ENCODE data around the gene GPD1.
"Not testable (repeated sequence)": the region's sequence is repeated elsewhere in the genome, so short reads cannot be mapped to it uniquely, and the experiment has no call there.

GPD1 gene

DNA sequence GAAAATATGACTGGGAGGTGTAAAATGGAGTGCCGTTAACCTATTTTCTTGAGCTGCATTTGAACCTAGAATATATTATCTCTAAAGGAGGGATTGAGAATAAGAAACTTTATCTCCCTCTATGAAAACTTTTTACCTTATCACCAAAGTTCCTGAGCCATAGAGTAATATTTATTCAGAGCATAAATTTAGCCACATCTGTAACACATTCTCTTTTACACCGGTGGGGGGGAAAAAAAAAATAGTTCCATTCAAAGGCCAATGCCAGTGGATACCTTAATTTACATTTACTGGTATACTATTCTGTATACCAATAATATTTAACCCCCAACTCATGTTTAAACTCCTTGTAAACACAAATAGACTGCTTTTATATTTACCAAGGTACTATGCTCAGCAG lies 41.6 kb downstream of the GPD1 start:
- H3K9ac ChIP-seq (ENCODE audit: low read length in 5 of 5) = no peak overlapping the region

DNA sequence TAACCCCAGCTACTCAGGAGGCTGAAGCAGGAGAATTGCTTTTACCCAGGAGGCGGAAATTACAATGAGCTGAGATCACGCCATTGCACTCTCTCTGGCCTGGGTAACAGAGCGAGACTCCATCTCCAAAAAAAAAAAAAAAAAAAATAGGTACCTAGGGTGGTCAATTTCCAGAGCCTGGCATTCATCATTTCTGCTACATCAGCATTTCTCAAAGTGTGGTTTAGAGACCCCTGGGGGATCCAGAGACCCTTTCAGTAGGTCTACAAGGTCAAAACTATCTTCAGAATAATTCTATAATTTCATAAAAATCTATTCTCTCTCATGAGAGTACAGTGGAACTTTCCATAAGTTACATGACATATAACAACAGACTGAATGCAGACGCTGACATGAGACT lies 43.5 kb downstream of the GPD1 start:
- no peaks in the 10 kb centered on the region for H3K27me3 ChIP-seq (ENCODE audit: control insufficient read depth in 5 of 5, insufficient read depth in 4 of 5, low read length in 5 of 5)
- peaks cover 0 to 14% (median 3%) of the 10 kb centered on the region in 5 donors for H3K36me3 ChIP-seq (ENCODE audit: control insufficient read depth in 5 of 5, insufficient read depth in 5 of 5, low read length in 5 of 5)
- no peak overlapping the region for H3K9ac ChIP-seq (ENCODE audit: low read length in 5 of 5)
- no peak overlapping the region for H3K27ac ChIP-seq (ENCODE audit: low read depth, low read length)
- H3K4me1 ChIP-seq (ENCODE audit: control insufficient read depth in 5 of 5, insufficient read depth in 5 of 5, low read length in 5 of 5) = peaks cover 0 to 2% (median 0%) of the 10 kb centered on the region in 5 donors
- H3K9me3 ChIP-seq (ENCODE audit: control insufficient read depth in 5 of 5, low read length in 5 of 5) = no peaks in the 10 kb centered on the region
- H3K4me3 ChIP-seq (ENCODE audit: low read depth in 1 of 5, low read length in 5 of 5) = no peak overlapping the region

More for the DNA sequence above, 41.6 kb downstream of the GPD1 start:
- Histone ChIP-seq H3K4me1 (ENCODE audit: control insufficient read depth in 5 of 5, insufficient read depth in 5 of 5, low read length in 5 of 5) (peaks cover 0 to 2% (median 0%) of the 10 kb centered on the region in 5 donors), H3K27me3 (ENCODE audit: control insufficient read depth in 5 of 5, insufficient read depth in 4 of 5, low read length in 5 of 5) (no peaks in the 10 kb centered on the region), H3K4me3 (ENCODE audit: low read depth in 1 of 5, low read length in 5 of 5) (no peak overlapping the region), H3K36me3 (ENCODE audit: control insufficient read depth in 5 of 5, insufficient read depth in 5 of 5, low read length in 5 of 5) (peaks cover 0 to 20% (median 3%) of the 10 kb centered on the region in 5 donors), H3K27ac (ENCODE audit: low read depth, low read length) (no peak overlapping the region), H3K9me3 (ENCODE audit: control insufficient read depth in 5 of 5, low read length in 5 of 5) (no peaks in the 10 kb centered on the region)

DNA sequence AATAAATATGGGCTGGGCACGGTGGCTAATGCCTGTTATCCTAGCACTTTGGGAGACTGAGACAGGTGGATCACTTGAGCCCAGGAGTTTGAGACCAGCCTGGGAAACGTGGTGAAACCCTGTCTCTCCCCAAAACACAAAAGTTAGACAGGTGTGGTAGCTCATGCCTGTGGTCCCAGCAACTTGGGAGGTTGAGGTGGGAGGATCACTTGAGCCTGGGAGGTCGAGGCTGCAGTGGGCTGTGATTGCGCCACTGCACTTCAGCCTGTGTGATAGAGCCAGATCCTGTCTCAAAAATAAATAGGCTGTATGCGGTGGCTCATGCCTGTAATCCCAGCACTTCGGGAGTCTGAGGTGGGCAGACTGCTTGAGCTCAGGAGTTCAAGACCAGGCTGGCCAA lies 44.2 kb downstream of the GPD1 start:
- H3K9me3 ChIP-seq (ENCODE audit: control insufficient read depth in 5 of 5, low read length in 5 of 5); H3K27ac ChIP-seq (ENCODE audit: low read depth, low read length); H3K27me3 ChIP-seq (ENCODE audit: control insufficient read depth in 5 of 5, insufficient read depth in 4 of 5, low read length in 5 of 5); H3K4me3 ChIP-seq (ENCODE audit: low read depth in 1 of 5, low read length in 5 of 5); H3K9ac ChIP-seq (ENCODE audit: low read length in 5 of 5); H3K36me3 ChIP-seq (ENCODE audit: control insufficient read depth in 5 of 5, insufficient read depth in 5 of 5, low read length in 5 of 5); H3K4me1 ChIP-seq (ENCODE audit: control insufficient read depth in 5 of 5, insufficient read depth in 5 of 5, low read length in 5 of 5): not testable (repeated sequence)

DNA sequence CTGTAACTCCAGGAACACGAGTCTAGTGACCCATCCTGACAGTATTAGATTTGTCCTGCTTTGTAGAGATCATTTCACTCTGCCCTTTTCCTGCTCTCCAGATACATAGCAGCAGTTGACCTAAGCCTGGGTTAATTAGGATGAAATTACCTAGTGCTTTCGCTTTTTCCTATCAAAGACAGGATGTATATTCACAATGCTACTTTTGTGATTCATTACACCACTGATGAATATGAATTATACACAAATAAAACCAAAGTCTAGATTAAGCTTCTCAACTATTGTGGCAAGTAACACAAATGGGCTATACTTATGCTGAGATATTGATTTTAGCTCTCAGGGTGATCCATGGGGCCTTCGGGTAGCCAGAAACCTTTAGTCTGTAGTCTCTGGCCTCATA lies 45.5 kb downstream of the GPD1 start:
- Histone ChIP-seq H3K4me1 (ENCODE audit: control insufficient read depth in 5 of 5, insufficient read depth in 5 of 5, low read length in 5 of 5) (peaks cover 0 to 2% (median 0%) of the 10 kb centered on the region in 5 donors), H3K9me3 (ENCODE audit: control insufficient read depth in 5 of 5, low read length in 5 of 5) (no peaks in the 10 kb centered on the region), H3K36me3 (ENCODE audit: control insufficient read depth in 5 of 5, insufficient read depth in 5 of 5, low read length in 5 of 5) (peaks cover 0 to 3% (median 0%) of the 10 kb centered on the region in 5 donors), H3K4me3 (ENCODE audit: low read depth in 1 of 5, low read length in 5 of 5) (no peak overlapping the region), H3K9ac (ENCODE audit: low read length in 5 of 5) (no peak overlapping the region), H3K27me3 (ENCODE audit: control insufficient read depth in 5 of 5, insufficient read depth in 4 of 5, low read length in 5 of 5) (no peaks in the 10 kb centered on the region), H3K27ac (ENCODE audit: low read depth, low read length) (no peak overlapping the region)

DNA sequence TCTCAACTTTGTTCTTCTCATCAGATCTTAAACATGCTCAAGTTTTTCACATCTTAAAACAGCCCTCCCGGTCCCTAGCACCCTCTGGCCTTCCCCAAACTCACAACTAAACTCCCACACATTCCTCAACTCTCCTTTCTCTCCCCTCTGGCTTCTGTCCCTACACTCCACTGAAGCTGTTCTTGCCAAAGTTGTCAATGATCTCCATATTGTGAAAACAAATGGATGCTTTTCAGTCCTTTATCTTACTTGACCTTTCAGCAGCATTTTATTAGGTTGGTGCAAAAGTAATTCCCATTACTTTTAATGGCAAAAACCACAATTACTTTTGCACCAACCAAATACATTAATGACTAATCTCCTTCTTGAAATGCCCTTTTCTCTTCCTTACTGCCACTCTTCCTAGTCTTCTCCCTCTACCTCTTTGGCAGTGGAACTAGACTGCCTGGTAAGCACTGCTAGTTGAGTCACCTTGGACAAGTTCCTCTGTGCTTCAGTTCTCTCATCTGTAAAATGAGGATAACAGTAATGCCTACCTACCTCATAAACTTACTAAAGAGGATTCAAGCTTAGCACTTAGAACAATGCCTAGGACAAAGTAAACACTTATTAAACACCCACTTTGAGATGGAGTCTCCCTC lies 47.4 kb downstream of the GPD1 start:
- Histone ChIP-seq H3K36me3 (ENCODE audit: control insufficient read depth in 5 of 5, insufficient read depth in 5 of 5, low read length in 5 of 5) (peaks cover 0 to 3% (median 0%) of the 10 kb centered on the region in 5 donors), H3K4me3 (ENCODE audit: low read depth in 1 of 5, low read length in 5 of 5) (no peak overlapping the region), H3K4me1 (ENCODE audit: control insufficient read depth in 5 of 5, insufficient read depth in 5 of 5, low read length in 5 of 5) (peaks cover 0 to 2% (median 0%) of the 10 kb centered on the region in 5 donors), H3K9me3 (ENCODE audit: control insufficient read depth in 5 of 5, low read length in 5 of 5) (no peaks in the 10 kb centered on the region), H3K9ac (ENCODE audit: low read length in 5 of 5) (no peak overlapping the region), H3K27ac (ENCODE audit: low read depth, low read length) (no peak overlapping the region), H3K27me3 (ENCODE audit: control insufficient read depth in 5 of 5, insufficient read depth in 4 of 5, low read length in 5 of 5) (no peaks in the 10 kb centered on the region)

GRCh38 chr12:50154947-50155346 lies 51.1 kb downstream of the GPD1 start:
- H3K9me3 ChIP-seq (ENCODE audit: control insufficient read depth in 5 of 5, low read length in 5 of 5); H3K36me3 ChIP-seq (ENCODE audit: control insufficient read depth in 5 of 5, insufficient read depth in 5 of 5, low read length in 5 of 5); H3K27me3 ChIP-seq (ENCODE audit: control insufficient read depth in 5 of 5, insufficient read depth in 4 of 5, low read length in 5 of 5); H3K4me3 ChIP-seq (ENCODE audit: low read depth in 1 of 5, low read length in 5 of 5); H3K4me1 ChIP-seq (ENCODE audit: control insufficient read depth in 5 of 5, insufficient read depth in 5 of 5, low read length in 5 of 5); H3K27ac ChIP-seq (ENCODE audit: low read depth, low read length); H3K9ac ChIP-seq (ENCODE audit: low read length in 5 of 5): not testable (repeated sequence)

DNA sequence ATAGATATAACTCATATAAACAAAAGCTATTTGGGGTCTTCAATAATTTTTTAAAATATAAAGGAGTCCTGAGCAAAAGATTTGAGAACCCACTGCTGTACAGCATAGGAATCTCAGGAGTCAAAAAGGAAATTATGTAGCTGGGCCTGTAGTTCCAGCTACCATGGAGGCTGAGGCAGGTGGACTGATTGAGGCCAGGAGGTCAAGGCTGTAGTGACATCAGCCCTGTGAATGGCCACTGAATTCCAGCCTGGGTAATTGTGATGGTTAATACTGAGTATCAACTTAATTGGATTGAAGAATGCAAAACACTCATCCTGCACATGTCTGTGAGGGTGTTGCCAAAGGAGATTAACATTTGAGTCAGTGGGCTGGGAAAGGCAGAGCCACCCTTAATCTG lies 52.8 kb downstream of the GPD1 start:
- H3K27ac ChIP-seq (ENCODE audit: low read depth, low read length) = no peak overlapping the region
- no peaks in the 10 kb centered on the region for H3K9me3 ChIP-seq (ENCODE audit: control insufficient read depth in 5 of 5, low read length in 5 of 5)
- H3K27me3 ChIP-seq (ENCODE audit: control insufficient read depth in 5 of 5, insufficient read depth in 4 of 5, low read length in 5 of 5) = no peaks in the 10 kb centered on the region
- H3K36me3 ChIP-seq (ENCODE audit: control insufficient read depth in 5 of 5, insufficient read depth in 5 of 5, low read length in 5 of 5) = no peaks in the 10 kb centered on the region
- no peaks in the 10 kb centered on the region for H3K4me1 ChIP-seq (ENCODE audit: control insufficient read depth in 5 of 5, insufficient read depth in 5 of 5, low read length in 5 of 5)
- H3K4me3 ChIP-seq (ENCODE audit: low read depth in 1 of 5, low read length in 5 of 5) = no peak overlapping the region
- H3K9ac ChIP-seq (ENCODE audit: low read length in 5 of 5) = no peak overlapping the region

GRCh38 chr12:50157259-50157658 lies 53.5 kb downstream of the GPD1 start:
- H3K4me1 ChIP-seq (ENCODE audit: control insufficient read depth in 5 of 5, insufficient read depth in 5 of 5, low read length in 5 of 5) = no peaks in the 10 kb centered on the region
- no peak overlapping the region for H3K27ac ChIP-seq (ENCODE audit: low read depth, low read length)
- no peaks in the 10 kb centered on the region for H3K9me3 ChIP-seq (ENCODE audit: control insufficient read depth in 5 of 5, low read length in 5 of 5)
- no peak overlapping the region for H3K4me3 ChIP-seq (ENCODE audit: low read depth in 1 of 5, low read length in 5 of 5)
- no peaks in the 10 kb centered on the region for H3K36me3 ChIP-seq (ENCODE audit: control insufficient read depth in 5 of 5, insufficient read depth in 5 of 5, low read length in 5 of 5)
- H3K9ac ChIP-seq (ENCODE audit: low read length in 5 of 5) = no peak overlapping the region
- H3K27me3 ChIP-seq (ENCODE audit: control insufficient read depth in 5 of 5, insufficient read depth in 4 of 5, low read length in 5 of 5) = no peaks in the 10 kb centered on the region

GRCh38 chr12:50160643-50161042 lies 56.8 kb downstream of the GPD1 start:
- no peak overlapping the region for H3K27ac ChIP-seq (ENCODE audit: low read depth, low read length)
- no peaks in the 10 kb centered on the region for H3K9me3 ChIP-seq (ENCODE audit: control insufficient read depth in 5 of 5, low read length in 5 of 5)
- H3K9ac ChIP-seq (ENCODE audit: low read length in 5 of 5) = peak overlapping the region in 2 of 5 donors; percentile 20 to 40
- no peak overlapping the region for H3K4me3 ChIP-seq (ENCODE audit: low read depth in 1 of 5, low read length in 5 of 5)
- no peaks in the 10 kb centered on the region for H3K4me1 ChIP-seq (ENCODE audit: control insufficient read depth in 5 of 5, insufficient read depth in 5 of 5, low read length in 5 of 5)
- no peaks in the 10 kb centered on the region for H3K36me3 ChIP-seq (ENCODE audit: control insufficient read depth in 5 of 5, insufficient read depth in 5 of 5, low read length in 5 of 5)
- no peaks in the 10 kb centered on the region for H3K27me3 ChIP-seq (ENCODE audit: control insufficient read depth in 5 of 5, insufficient read depth in 4 of 5, low read length in 5 of 5)

Data from subcutaneous abdominal adipose tissue (tissue), 5 donors.